ENCODE measurements around the gene MBNL2. TPM values are rescaled to one million over a fixed set of nuclear protein-coding genes. Genes with fewer than 3 reads are reported as not detected.

The MBNL2 gene
- total and polyA plus RNA-seq, 2 experiments from 2014 or later = 0.55 to 3.2 TPM

GRCh38 chr13:97211300-97211699 lies 10.8 kb upstream of the MBNL2 start:
- TF ChIP-seq ETS1 (IDR thresholded peaks at IDR 0.05) = no peak
- no peak for TF ChIP-seq CTCF (conservative IDR thresholded peaks at IDR 0.05; ENCODE audit: low read depth in 2 of 2)
- TF ChIP-seq EZH2phosphoT487 (IDR thresholded peaks at IDR 0.05; ENCODE audit: unreplicated experiment) = no peak
- TF ChIP-seq STAT1 (IDR thresholded peaks at IDR 0.05; ENCODE audit: unreplicated experiment) = no peak
- no peak for TF ChIP-seq CREB1 (CRISPR knock-in tag; IDR thresholded peaks at IDR 0.05; ENCODE audit: low read depth)
- no peak for TF ChIP-seq EZH2 (IDR thresholded peaks at IDR 0.05; ENCODE audit: low read depth, unreplicated experiment)
- TF ChIP-seq REST (IDR thresholded peaks at IDR 0.05; ENCODE audit: unreplicated experiment) = no peak
- Histone ChIP-seq H3K4me2 (no peak overlapping the region), H3K4me3 (no peak overlapping the region), H3K36me3 (ENCODE audit: insufficient read depth) (no peaks in the 10 kb centered on the region), H3K9me2 (ENCODE audit: insufficient read depth) (no peaks in the 10 kb centered on the region), H3K4me1 (ENCODE audit: insufficient read depth) (no peaks in the 10 kb centered on the region), H3K27me3 (ENCODE audit: insufficient read depth) (no peaks in the 10 kb centered on the region), H4K20me1 (replicated peaks; ENCODE audit: insufficient read depth) (peaks cover 4% of the 10 kb centered on the region), H3F3A (replicated peaks; ENCODE audit: low read depth) (no peaks in the 10 kb centered on the region), H3K27ac (ENCODE audit: low read depth) (no peak overlapping the region), H3K79me2 (replicated peaks; ENCODE audit: insufficient read depth) (no peaks in the 10 kb centered on the region), H2AFZ (no peak overlapping the region)
- Mint-ChIP-seq H3K27me3 (ENCODE audit: insufficient read depth, low read depth, poor library complexity) (peaks cover 2% of the 10 kb centered on the region), H3K36me3 (ENCODE audit: low read depth) (no peaks in the 10 kb centered on the region), H3K9me3 (peaks cover 3% of the 10 kb centered on the region), H3K4me1 (no peaks in the 10 kb centered on the region), H3K4me3 (no peak overlapping the region), H3K27ac (no peak overlapping the region)
- ATAC-seq (no peak), DNase-seq (ENCODE audit: low spot score) (no peak)

GRCh38 chr13:97212004-97212403 lies 10.1 kb upstream of the MBNL2 start:
- H3K4me1 Mint-ChIP-seq = no peaks in the 10 kb centered on the region
- H3K4me2 ChIP-seq = no peak overlapping the region
- H3K27me3 ChIP-seq (ENCODE audit: insufficient read depth) = no peaks in the 10 kb centered on the region
- H3K9me2 ChIP-seq (ENCODE audit: insufficient read depth) = no peaks in the 10 kb centered on the region
- no peak overlapping the region for H3K27ac ChIP-seq (ENCODE audit: low read depth)
- ATAC-seq = no peak
- no peaks in the 10 kb centered on the region for H3K36me3 ChIP-seq (ENCODE audit: insufficient read depth)
- H3F3A ChIP-seq (replicated peaks; ENCODE audit: low read depth) = no peaks in the 10 kb centered on the region
- no peaks in the 10 kb centered on the region for H3K79me2 ChIP-seq (replicated peaks; ENCODE audit: insufficient read depth)
- H3K4me3 Mint-ChIP-seq = no peak overlapping the region
- H3K27me3 Mint-ChIP-seq (ENCODE audit: insufficient read depth, low read depth, poor library complexity) = peaks cover 2% of the 10 kb centered on the region
- H3K36me3 Mint-ChIP-seq (ENCODE audit: low read depth) = no peaks in the 10 kb centered on the region
- peaks cover 3% of the 10 kb centered on the region for H3K9me3 Mint-ChIP-seq
- H3K4me1 ChIP-seq (ENCODE audit: insufficient read depth) = no peaks in the 10 kb centered on the region
- no peak overlapping the region for H3K4me3 ChIP-seq
- H2AFZ ChIP-seq = no peak overlapping the region
- DNase-seq (ENCODE audit: low spot score) = no peak
- no peak overlapping the region for H3K27ac Mint-ChIP-seq
- peaks cover 4% of the 10 kb centered on the region for H4K20me1 ChIP-seq (replicated peaks; ENCODE audit: insufficient read depth)
- TF ChIP-seq STAT1 (IDR thresholded peaks at IDR 0.05; ENCODE audit: unreplicated experiment) (no peak), CREB1 (CRISPR knock-in tag; IDR thresholded peaks at IDR 0.05; ENCODE audit: low read depth) (no peak), ZNF462 (CRISPR knock-in tag; IDR thresholded peaks at IDR 0.05) (no peak)
